RWPE2 (cell line): Measurements from ENCODE around the gene HERPUD1.
"Not testable (repeated sequence)": the region's sequence is repeated elsewhere in the genome, so short reads cannot be mapped to it uniquely, and the experiment has no call there.

Experiments
- ATAC-seq: fragments of 200-7000 bp; cut with Tn5 transposase; 3 replicates; pipeline ENCODE4 v1.9.1; 2021; ENCODE audit warnings: low read depth
- DNase-seq: peaks from one replicate; pipeline ENCODE4 v3.0.0-alpha.2; 2020; ENCODE audit warnings: low spot score
- H3K27ac ChIP-seq: fragments of 450-650 bp; 2 replicates; pipeline ENCODE4 v1.5.1; 2017; ENCODE audit warnings: mild to moderate bottlenecking; ENCODE audit not compliant: poor library complexity, severe bottlenecking
- H3K27me3 ChIP-seq: fragments of 250-450 bp; sonication (Bioruptor Pico); 2 replicates; pipeline ENCODE4 v1.5.1; 2021; ENCODE audit warnings: mild to moderate bottlenecking, moderate library complexity; ENCODE audit not compliant: insufficient read depth, poor library complexity, severe bottlenecking
- H3K36me3 ChIP-seq: fragments of 250-450 bp; sonication (Bioruptor Pico); 2 replicates; pipeline ENCODE4 v1.5.1; 2020; ENCODE audit warnings: low read depth, mild to moderate bottlenecking, moderate library complexity
- H3K4me1 ChIP-seq: fragments of 250-450 bp; sonication (Bioruptor Pico); 2 replicates; pipeline ENCODE4 v1.5.1; 2021; ENCODE audit warnings: mild to moderate bottlenecking, moderate library complexity; ENCODE audit not compliant: insufficient read depth, poor library complexity, severe bottlenecking
- H3K4me3 ChIP-seq: fragments of 250-450 bp; sonication (Bioruptor Pico); 2 replicates; pipeline ENCODE4 v1.5.1; 2021; ENCODE audit warnings: mild to moderate bottlenecking, moderate library complexity; ENCODE audit not compliant: severe bottlenecking
- H3K9me3 ChIP-seq: fragments of 250-450 bp; sonication (Bioruptor Pico); 2 replicates; pipeline ENCODE4 v1.5.1; 2021; ENCODE audit warnings: mild to moderate bottlenecking, moderate library complexity; ENCODE audit not compliant: severe bottlenecking
- TF ChIP-seq, protein P1 (sequence below): fragments of 450-650 bp; IDR thresholded peaks from one replicate; pipeline ENCODE4 v1.5.1; 2017; ENCODE audit warnings: mild to moderate bottlenecking, moderate library complexity; ENCODE audit not compliant: poor library complexity, severe bottlenecking

The HERPUD1 gene

DNA sequence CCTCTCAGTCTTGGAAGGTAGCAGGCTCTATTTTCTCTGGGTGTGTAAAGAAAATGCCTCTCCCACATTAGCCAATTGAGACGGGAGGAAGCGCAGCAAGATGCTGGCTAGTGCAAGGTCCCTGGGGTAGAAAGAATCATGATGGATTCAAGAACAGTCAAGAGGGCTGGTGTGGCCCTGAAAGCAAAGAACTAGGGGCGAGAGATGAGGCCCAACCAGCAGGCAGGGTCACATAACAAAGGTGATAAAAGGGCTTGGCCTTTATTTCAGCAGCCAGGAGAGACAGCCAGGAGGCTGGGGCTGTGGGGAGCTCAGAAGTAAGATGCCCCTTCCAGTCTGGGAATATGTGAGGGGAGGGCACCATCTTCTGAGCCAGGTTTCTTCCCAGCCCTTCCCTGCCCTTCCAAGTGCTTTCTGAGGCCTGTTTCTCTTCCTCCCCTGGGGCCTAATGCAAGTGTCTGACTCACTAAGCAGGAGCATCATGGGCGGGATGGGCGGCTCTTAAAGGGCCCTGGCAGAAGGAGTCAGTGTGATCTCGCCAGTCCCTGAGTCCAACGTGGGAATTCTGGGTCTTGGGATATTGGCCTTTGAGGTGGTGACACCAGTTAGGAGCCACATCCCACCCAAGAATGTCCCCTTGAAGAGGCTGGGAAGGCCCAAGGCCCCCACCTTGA lies 53.5 kb downstream of the HERPUD1 start:
- Histone ChIP-seq H3K36me3 (no peaks in the 10 kb centered on the region), H3K27me3 (no peaks in the 10 kb centered on the region), H3K4me1 (peaks cover 10% of the 10 kb centered on the region), H3K9me3 (no peaks in the 10 kb centered on the region), H3K27ac (peak overlapping the region; percentile 10), H3K4me3 (no peak overlapping the region)
- DNase-seq (no peak), ATAC-seq (peak; percentile 86)
- TF ChIP-seq, protein P1, sequence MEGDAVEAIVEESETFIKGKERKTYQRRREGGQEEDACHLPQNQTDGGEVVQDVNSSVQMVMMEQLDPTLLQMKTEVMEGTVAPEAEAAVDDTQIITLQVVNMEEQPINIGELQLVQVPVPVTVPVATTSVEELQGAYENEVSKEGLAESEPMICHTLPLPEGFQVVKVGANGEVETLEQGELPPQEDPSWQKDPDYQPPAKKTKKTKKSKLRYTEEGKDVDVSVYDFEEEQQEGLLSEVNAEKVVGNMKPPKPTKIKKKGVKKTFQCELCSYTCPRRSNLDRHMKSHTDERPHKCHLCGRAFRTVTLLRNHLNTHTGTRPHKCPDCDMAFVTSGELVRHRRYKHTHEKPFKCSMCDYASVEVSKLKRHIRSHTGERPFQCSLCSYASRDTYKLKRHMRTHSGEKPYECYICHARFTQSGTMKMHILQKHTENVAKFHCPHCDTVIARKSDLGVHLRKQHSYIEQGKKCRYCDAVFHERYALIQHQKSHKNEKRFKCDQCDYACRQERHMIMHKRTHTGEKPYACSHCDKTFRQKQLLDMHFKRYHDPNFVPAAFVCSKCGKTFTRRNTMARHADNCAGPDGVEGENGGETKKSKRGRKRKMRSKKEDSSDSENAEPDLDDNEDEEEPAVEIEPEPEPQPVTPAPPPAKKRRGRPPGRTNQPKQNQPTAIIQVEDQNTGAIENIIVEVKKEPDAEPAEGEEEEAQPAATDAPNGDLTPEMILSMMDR, result no peak

DNA sequence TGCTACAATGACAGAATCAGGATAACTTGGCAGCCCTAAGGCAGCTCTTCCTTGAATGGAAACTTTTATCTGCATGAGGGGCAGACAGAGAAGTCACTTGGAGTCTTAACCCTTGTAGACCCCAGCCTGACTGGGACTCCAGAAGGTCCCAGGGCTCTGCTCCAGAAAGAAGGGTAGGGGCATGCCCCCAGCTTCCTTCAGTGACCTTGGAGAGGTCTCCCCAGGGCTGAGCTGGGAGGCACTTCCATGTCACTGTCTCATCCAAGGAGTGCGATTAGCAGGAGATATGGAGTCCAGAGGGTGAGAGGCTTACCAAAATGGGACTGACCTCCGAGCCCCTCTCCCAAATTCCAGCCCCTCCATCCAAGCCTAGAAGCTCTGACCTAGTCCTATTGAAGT lies 54.0 kb downstream of the HERPUD1 start:
- Histone ChIP-seq H3K4me3 (no peak overlapping the region), H3K4me1 (peaks cover 11% of the 10 kb centered on the region), H3K27ac (peak overlapping the region; percentile 10), H3K36me3 (no peaks in the 10 kb centered on the region), H3K27me3 (no peaks in the 10 kb centered on the region), H3K9me3 (no peaks in the 10 kb centered on the region)
- ATAC-seq (no peak), DNase-seq (no peak)
- TF ChIP-seq, protein P1, result no peak

DNA sequence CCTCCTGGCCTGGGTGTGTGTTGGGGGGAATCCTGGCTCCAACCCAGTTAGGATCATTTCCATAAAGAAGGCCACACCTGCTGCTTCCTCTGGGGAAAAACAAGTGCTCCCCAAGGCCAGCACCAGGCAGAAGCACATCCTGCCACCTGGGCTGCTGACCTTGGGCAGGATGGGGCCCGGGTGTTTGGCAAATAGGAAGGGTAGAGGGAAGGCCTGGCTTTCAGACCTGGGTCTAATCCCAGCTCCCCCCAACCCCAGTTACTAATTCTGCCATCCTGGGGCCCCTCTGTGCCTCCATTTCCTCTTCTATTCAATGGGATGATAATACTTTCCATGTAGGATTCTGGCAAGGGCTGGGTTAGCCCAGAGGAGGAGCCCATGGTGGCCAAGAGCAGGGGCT lies 54.4 kb downstream of the HERPUD1 start:
- no peaks in the 10 kb centered on the region for H3K27me3 ChIP-seq
- ATAC-seq (no peak), DNase-seq (no peak)
- no peaks in the 10 kb centered on the region for H3K36me3 ChIP-seq
- H3K27ac ChIP-seq, result peak overlapping the region; percentile 10
- H3K4me3 ChIP-seq, result no peak overlapping the region
- TF ChIP-seq, protein P1, result no peak
- H3K4me1 ChIP-seq, result peaks cover 11% of the 10 kb centered on the region
- H3K9me3 ChIP-seq, result no peaks in the 10 kb centered on the region

DNA sequence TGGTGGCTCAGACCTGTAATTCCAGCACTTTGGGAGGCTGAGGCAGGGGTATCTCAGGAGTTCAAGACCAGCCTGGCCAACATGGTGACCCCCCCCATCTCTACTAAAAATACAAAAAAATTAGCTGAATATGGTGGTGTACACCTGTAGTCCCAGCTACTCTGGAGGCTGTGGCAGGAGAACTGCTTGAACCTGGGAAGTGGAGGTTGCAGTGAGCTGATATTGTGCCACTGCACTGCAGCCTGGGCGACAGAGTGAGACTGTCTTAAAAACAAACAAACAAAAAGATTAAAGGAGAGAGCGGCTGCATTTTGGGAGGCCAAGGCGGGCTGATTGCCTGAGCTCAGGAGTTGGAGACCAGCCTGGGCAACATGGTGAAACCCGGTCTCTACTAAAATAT lies 55.0 kb downstream of the HERPUD1 start:
- H3K36me3 ChIP-seq, DNase-seq, H3K9me3 ChIP-seq, ATAC-seq, H3K27me3 ChIP-seq, H3K27ac ChIP-seq, H3K4me3 ChIP-seq: not testable (repeated sequence)
- peaks cover 11% of the 10 kb centered on the region for H3K4me1 ChIP-seq

DNA sequence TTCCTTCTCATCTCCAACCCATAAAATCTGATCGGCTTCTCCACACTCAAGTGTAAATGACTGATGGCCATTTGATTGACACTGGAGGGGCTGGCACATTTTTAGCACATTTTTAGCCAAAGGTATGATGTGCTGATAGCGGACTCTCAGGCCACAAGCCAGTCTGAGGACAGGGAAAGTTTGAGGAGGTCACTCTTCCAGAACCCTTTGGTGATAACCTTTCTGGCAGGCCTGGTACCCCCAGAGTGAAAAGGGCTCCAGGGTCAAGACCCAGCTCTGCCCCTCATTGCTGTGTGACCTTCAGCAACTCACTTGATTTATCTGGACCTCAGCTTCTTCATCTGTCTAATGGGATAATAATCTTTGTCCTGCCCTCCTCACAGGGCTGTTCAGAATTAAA lies 55.8 kb downstream of the HERPUD1 start:
- H3K27me3 ChIP-seq, result no peaks in the 10 kb centered on the region
- no peak for ATAC-seq
- no peak overlapping the region for H3K27ac ChIP-seq
- H3K4me1 ChIP-seq, result peaks cover 11% of the 10 kb centered on the region
- no peak overlapping the region for H3K4me3 ChIP-seq
- H3K9me3 ChIP-seq, result no peaks in the 10 kb centered on the region
- DNase-seq, result no peak
- H3K36me3 ChIP-seq, result no peaks in the 10 kb centered on the region
- TF ChIP-seq, protein P1, result no peak
